ENCODE measurements around the gene BCL10.
A peak's percentile ranks its signal among the peaks of the same experiment; 100 is the strongest.
"Not testable (repeated sequence)": the region's sequence is repeated elsewhere in the genome, so short reads cannot be mapped to it uniquely, and the experiment has no call there.

Gene BCL10

DNA sequence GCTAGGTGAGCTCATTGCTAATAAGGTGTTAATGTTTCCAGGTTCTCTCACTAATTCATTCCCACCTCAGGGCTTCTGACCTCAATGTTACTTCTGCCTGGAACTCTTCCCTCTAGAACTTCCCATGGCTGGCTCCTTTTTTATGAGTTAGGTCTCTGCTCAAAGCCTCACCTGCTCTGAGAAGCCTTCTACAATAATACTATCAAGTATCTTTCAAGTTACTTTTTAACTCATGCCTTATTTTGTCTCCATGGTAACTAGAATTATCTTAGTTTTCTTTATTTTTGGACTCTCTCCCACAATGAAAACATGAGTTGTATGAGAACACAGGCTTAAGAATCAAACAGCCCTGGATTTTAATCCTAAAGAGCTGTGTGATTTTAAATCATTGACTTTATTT lies 13.4 kb downstream of the BCL10 start:
- DNase-seq, result no peak

DNA sequence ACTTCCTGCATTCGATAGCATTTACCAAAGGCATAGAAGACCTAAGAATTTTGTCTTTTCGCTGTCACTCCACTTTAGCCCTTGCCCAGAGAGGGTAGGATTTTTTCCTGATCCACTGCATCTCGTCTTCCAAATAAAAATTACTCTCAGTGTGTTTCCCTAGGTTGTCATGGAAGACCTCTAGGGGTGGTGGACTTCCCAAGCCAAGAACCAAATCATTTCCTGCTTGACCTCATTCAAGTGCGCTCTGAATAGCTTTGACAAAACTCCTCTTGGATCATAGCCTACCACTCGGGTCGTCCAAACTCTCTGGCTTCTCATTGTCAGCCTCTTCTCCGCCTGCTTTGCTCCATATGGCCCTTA lies 16.5 kb downstream of the BCL10 start:
- no peak for DNase-seq

DNA sequence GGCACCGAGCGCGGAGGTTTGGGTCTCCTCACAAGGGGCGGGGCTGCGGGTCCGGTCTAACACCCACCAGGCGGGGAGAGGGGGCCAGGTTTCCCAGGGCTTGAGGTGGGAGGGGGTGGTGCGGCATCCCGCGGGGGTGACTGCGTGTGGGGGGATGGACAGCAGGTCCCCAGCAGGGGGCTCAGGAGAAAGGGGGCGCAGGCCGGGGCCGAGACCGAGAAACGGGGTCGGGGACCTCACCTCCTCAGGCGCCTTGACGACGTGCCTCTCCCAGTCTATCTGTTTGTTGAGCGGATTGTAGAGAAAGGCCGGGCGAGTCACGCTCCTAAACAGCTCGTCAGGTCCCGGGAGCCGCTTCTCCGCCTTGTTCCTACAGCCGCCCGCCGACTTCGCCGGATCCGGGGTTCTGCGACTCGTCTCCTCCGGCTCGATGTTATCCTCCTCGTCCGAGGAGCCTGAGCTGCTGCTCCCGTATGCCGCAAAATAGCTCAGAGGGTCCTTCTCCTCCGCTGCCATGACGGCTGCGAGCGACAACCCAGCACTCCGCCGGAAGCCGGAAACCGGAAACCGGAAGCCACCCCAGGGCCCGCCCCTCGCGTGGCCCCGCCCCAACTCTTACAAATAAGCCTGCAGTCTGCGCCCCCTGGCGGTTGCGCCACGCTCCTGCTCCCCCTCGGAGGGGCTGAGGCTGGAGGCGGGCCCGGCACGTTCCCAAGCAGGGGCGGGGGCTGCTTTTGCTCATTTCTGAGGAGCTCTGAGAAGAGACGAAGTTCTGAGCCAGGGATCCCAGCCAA lies 17.1 kb downstream of the BCL10 start, which contains the start of gene C1orf52:
TSS of gene C1orf52 (minus strand) at position 545 of the 794 bp plus-strand sequence. CDS start at position 516, 29 bp downstream.
- DNase-seq, result peak; percentile 28

DNA sequence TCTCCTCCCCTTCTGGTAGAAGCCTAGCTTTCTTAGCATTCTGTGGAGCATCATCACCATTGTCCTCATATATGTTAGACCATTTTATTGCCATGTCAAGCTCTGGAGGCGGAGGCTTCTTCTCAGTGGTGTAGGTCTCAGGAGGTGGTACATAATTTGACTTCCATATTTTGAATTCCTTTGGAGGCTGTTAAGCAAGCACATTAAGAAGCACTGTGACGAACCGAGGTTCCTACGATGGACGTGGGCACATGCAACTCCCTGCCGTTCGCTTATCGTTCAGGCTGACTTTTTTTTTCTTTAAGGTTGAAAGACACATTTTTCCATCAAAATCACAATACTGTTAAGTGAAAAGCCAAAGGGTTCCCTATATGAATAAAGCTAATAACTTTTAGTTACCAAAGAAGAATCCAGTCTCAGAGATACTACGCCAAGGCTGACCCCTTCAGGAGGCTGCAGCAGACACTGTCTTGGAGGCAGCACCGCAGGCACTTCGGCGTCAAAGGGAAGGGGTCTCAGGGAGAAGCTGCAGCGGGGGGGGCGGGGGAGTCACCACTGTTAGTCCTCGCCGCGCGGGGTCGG lies 17.8 kb downstream of the BCL10 start:
- DNase-seq, result no peak

DNA sequence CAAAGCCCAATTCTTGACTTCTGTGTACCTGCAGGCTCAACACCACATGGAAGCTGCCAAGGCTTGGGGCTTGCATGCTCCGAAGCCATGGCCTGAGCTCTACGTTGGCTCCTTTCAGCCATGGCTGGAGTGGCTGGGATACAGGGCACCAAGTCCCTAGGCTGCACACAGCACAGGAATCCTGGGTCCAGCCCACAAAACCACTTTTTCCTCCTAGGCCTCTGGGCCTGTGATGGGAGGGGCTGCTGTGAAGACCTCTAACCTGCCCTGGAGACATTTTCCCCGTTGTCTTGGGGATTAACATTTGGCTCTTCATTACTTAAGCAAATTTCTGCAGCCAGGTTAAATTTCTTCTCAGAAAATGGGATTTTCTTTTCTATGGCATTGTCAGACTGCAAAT lies 27.4 kb downstream of the BCL10 start:
- not testable (repeated sequence) for DNase-seq

DNA sequence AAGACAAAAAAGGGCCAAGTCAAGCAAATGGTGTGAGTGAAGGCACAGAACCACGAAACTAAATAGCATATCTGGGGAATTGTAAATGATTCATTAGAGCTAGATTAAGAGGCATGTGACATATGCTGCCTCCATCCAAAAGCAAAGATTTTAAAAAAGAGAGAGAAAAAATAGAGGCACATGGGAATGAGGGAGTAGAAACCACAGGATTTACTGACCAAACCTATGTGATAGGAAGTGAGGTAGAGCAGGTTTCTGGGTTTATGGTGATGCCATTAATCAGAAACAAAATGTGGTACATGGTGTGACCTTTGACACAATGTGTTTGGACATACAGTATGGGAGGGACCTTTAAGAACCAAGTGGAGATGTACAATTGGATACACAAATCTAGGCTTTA lies 30.5 kb downstream of the BCL10 start:
- DNase-seq, result no peak

DNA sequence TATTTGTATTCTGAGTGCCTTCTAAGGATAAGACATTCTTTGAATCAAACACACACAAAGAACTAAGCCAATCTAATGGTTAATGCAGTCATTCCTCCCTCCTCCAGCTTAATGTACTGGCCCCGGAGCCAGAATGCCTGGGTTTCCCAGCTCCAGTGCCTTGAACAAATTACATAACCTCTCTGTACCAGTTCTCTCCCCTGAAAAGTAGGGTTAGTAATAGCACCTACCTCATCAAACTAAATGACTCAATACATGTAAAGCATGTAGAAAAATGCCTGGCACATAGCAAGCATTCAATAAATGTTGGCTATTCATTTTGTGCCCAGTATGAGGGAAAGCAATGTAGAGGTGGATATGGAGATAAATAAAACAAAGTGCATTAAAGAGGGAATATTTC lies 31.0 kb downstream of the BCL10 start:
- no peak for DNase-seq

DNA sequence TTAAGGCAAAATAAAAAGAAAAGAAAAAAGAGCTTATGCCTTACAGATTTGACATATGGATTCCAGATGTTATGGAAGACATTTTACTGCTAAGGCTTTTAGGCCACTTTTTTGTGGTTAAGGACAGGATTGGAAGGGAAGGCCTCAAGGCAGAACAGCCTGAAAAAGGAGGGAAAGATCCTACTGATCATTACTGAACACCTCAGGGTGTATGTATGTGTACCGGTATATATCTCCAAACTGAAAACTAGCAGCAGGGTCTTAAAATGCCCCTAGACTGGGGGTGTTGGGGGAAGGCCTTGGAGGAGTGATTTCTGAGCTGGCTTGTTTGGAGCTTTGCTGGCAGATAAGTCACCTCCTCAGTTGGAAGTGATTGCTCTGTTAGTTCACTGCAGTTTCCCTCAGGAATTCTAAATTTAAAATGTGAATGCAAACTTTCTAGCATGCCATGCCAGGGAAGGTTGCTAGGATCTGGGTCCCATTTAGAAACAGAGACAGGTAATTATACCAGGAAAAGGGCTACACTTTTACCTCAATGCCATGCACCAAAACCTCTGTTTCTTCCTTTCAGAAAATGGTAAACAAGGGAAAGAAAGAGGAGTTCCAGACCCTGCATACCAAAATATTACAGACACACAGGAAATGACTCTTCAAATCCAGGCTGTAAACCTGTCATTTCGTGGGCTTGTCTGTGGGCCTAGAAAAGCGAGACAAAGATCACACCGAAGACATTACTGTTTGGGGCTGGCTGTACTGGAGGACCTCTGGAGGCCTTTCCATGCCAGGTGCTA lies 32.0 kb downstream of the BCL10 start:
- no peak for DNase-seq

DNA sequence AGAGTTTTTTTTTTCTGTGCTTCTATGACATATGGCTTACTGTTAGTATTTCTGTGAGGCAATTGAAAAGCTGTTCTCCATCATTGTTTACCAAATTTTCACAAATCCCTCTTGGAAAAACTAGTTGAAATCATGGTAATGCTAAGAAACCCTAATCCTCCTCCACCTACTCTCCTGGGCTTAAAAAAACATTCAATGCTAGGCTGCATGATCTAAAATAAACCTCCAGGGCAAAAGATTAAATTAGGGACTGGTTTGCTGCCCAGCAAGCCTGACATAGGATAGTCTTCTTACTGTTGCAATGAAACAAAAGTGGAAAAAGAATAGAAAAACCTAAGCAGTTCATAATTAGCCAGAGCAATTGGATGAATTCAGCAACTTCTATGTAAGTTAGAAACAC lies 33.1 kb downstream of the BCL10 start:
- DNase-seq, result no peak

DNA sequence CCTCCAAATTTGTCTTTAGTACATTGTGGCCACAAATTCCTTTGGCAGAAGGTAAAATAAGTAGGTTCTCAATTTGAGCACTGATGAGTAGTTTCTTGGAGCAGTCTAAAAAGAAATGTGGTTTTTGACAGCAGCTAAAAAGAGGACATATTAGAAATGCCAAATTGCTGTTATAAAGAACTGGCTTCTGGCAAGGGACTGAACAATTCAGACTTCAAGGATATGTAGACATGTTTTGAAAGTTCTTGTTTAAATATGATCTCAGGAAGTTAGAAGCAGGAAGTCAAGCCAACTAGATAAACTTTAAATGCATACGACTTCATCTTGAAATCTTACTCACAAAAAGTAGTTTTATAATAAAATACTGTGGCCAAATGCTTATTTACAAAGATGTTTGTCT lies 35.8 kb downstream of the BCL10 start:
- no peak for DNase-seq

DNA sequence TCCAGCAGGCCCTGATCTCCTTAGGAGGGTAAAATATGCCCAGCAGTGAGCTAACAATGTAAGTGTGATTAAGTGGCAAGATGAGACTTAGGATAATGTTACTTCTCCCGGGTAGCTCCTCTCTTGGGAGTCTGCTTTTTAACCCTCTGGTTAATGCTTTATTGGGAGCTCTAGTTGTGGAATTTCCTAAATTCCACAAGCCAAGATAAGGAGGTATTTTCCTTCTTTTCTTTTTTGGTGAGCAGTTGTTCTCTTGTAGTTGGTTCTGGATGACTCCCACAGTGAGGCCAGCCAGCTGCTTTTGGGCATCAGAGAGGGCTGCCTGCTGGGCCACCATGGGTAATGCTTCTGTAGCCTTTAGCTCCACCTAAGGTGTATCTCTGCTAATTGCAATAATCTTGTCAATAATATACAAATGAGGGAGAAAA lies 36.2 kb downstream of the BCL10 start:
- peak; percentile 11 for DNase-seq

DNA sequence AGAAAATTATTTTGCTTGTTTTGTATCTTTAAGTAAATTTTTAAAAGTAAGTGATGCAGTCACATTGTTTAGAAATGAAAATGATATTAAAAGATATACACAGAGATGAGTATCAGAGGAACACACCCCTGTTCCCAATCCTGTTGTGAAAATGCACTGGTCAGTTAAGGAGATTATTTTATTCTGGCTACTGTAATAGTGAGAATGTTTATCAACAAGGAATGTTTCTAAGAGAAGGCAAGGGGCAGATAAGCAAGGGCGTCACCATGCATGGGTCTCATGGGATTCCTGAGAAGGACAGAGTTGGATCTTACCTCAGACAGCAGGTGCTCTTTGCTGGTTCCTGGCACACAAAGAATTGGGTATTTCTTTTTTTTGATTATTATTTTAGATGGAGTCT lies 38.8 kb downstream of the BCL10 start:
- DNase-seq, result no peak

DNA sequence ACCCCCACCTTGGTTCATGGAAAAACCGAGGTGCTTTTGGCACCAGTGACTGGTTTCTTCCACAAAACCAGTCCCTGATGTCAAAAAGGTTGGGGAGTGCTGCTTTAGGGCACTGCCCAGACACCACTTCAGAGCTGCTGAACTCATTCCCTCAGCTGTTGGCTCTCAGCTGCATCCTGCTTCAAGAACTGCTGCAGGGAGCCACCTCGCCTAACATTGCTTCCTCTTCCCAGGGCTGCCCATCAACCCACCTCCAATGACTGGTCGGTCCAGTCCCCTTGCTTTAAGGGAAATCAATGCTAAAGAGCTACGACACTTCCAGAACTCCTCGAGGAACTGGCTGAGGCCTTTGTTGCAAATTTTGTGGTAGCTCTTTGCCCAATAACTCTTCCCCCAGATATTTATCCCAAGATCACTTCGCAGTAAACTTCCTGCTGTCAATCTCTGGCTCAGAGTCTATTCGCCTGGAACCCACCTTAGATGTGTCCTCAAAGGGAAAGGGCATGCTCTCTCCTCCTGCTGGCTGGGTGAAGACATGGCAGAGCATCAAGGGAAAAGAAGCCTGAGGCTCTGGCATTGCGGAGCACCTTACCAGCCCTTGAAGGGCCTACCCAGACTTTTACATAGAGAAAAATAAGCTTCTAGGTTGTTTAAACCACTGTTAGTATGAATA lies 46.0 kb downstream of the BCL10 start:
- DNase-seq, result peak; percentile 10

DNA sequence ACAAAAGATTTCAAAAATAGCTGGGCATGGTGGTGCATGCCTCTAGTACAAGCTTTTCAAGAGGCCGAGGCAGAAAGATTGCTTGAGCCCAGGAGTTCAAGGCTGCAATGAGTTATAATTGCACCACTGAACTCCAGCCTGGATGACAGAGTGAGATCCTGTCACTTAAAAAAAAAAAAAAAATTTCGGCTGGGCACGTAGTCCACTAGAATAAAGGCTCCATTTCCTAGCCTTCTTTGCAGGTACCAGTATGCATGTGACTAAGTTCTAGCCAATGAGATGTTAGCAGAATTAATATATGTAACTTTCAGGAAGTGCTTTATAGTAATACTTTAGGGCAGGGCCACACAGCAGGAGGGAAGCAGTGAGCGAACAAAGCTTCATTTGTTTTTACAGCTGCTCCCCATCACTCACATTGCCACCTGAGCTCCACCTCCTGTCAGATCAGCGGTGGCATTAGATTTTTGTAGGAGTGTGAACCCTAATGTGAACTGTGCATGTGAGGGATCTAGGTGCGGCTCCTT lies 46.8 kb downstream of the BCL10 start:
- DNase-seq, result no peak

DNA sequence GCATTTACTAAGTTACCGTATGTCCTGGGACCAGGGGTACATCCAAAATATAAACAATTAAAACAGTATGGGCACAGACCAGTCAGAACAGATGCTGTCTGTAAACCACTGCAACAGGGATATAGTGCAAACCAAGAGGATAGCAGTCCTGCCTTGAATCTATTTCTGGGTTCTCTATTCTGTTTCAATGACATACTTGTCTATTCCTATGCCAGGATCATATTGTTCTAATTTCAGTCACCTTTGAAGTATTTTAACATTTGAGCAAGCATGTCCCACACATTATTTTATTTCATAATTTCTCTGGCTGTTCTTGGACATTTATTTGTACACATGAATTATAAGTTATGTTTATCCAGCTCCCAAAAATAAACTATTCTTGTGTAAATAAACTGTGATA lies 47.5 kb downstream of the BCL10 start:
- DNase-seq, result no peak

DNA sequence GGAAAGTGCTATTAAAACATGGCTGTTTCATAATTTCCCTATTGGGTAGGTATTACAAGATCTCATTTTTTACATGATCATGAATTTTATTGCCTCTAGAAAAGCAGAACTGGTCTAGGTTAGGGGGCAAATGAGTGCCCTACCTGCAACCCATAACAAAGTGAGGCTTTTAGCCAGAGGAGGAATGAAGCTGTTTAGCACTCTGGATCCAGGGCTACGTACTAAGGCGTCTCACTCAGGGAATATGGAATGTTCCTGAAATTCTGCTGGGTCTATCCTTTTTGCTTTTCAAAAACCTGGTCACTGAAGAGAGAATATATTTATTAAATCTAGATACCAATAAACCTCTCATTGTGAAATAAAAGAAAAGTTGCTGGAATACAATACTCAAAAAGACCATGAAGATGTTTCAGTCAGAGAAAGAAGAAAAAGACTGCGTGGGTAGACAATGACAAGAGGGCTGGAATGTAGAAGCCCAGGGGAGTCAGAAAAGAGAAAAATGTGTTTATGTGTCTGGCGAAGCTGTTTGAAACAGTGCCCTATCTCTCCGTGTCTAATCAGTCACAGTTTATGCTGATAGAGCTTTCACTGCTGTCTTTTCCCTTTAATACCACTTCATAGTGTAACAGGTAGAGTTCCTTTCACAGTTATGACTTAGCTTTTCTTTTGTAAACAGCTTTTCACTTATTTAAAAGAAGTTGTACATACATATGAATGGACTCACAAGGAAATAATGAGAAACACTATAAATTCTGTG lies 50.6 kb downstream of the BCL10 start:
- DNase-seq, result no peak

DNA sequence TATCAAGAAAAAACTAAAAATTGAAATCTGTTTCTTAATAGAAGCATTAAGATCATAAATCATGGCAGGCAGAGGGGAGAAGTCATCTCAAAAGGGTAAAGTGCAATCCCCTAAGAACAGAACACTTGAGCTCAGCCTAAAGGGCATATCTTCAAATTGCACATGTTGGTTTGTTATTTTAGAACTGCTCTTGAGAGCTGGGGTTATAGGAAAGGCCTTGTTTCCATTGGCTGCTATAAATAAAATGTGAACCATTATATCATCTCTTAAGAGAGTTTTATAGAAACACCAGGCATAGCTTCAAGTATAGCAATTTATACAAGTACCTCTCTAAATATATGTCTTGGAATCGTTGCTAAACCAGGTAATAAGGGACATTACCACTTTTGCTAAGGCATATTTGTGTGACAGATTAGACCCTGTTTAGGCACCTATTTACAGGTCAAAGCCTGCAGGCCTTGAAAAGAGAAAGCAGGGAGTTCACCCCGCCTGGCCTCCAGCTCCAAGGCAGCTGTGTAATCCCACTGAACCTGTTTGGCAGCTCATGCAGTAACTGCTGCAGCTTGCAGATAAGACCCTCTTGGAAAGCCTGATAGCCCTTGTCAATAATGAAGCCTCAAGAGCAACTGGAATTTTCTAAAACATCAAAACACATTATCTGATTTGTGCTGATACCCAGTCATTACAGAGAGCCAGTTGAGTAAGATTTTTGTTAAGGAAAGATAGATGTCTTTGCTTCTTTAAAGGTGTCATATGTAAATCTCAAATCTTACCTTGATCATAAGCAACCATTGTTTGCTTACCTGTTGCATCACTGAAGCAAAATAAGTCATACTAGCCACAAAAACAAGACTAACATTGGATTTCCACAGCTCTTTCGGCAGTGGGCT lies 51.5 kb downstream of the BCL10 start:
- DNase-seq, result no peak

DNA sequence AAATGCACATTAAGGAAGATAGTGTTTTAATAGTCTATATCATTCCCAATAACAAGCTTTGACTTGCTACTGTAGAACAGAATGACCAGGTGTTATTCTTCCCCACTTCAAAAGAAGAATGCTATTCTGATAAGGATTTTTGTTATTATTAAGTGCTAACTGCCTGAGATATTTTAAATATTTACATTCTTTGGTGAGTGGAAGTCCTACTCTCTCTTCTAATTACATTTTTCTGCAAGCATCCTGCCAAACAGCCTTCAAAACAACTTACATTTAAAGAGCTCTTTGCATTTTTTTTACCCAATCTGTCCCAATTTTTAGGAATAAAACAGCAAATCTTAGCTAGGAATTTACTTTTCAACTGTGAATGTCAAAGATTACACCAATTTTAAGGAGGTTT lies 52.1 kb downstream of the BCL10 start:
- DNase-seq, result no peak

DNA sequence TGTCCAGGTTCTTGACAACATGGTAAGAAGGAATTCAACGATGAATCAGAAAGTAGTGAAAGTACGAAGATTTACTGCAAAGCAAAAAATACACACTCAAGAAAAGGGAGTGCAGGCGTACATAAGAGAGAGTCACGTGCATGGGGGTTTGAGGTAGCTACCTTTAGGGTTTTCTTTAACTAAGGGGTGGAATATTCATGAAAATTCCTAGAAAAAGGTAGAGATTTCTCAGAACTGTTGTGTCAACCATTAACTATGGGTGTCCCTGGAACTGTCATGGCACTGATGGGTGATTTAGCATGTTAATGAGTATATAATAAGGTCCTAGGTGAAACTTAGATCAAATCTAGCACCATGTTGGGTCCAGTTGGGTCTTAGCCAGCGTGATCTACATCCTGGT lies 53.1 kb downstream of the BCL10 start:
- no peak for DNase-seq

DNA sequence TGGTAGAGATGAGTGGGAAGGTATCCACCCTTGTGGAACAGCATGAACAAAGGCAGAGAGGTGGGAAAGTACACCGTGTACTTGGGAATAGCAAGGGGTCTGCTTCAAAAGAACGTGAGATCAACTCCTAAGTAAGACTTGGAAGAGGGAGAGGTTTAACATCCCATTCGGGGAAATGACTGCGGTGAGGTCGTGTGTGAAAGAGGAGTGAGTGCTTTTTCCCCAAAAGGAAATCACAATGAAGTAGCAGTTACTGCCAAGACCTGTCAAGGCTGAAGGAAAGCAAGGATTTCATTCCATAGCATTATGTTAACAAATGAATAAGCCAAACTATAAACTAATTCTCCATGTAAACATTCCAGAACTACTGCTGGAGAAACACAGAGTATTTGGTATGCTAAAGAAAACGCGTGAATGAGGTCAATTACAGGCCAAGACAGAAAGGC lies 55.7 kb downstream of the BCL10 start:
- no peak for DNase-seq

All from 8988T (cell line).